ENCODE results near the gene ADCY5. TPM values are rescaled to one million over a fixed set of nuclear protein-coding genes. Genes with fewer than 3 reads are reported as not detected.

The ADCY5 gene
- total and polyA plus RNA-seq, 2 experiments from 2014 or later, result 3.1 to 4.7 TPM

DNA sequence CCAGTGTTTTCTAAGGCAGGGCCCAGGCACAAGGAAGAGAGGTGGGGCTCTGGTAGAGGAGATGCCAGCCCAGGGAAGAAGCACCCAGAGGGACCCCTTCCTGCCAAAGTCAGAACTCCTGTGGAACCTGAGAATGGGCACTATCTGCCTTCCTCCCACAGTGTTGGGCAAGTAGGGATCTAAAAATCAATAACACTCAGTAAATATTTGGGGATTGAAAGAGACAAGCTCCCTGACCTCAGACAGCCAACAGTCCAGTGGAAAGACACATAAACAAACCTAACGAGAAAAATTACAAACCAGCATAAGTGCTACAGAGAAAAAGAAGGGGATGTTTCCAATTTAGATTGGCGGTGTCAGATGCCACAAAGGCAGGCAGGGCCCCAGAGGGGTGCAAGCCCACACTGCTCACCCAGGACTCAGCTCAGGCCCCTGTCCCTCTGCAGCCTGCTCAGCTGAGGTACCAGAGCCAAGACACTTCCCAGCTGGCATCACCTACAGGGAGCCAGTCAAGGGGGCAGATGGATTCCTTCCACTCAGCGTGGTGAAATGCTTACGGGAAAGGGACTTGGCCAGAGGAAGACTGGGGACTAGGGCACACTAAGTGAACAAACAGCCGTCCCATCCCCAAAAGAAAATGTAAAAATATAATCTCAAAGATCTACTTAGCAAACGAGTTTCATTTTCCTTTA lies 15.9 kb downstream of the ADCY5 start:
- H3K27ac ChIP-seq, result no peak overlapping the region
- H3K36me3 ChIP-seq (replicated peaks; ENCODE audit: insufficient read depth, low read depth), result no peaks in the 10 kb centered on the region
- H3K4me3 ChIP-seq, result no peak overlapping the region
- 78% methylated on average over 6 of the region's 6 CpGs for WGBS (ENCODE audit: low lambda C conversion rate, missing lambda C conversion rate)
- H3K27me3 ChIP-seq, result peaks cover 4% of the 10 kb centered on the region
- H3K9me2 ChIP-seq (replicated peaks; ENCODE audit: insufficient read depth), result no peaks in the 10 kb centered on the region
- no peak overlapping the region for H3K4me2 ChIP-seq
- H3K9me3 ChIP-seq (ENCODE audit: low read depth), result no peaks in the 10 kb centered on the region
- no peaks in the 10 kb centered on the region for H3K79me2 ChIP-seq
- H4K20me1 ChIP-seq (ENCODE audit: insufficient read depth, poor library complexity, severe bottlenecking), result no peaks in the 10 kb centered on the region
- H2AFZ ChIP-seq, result no peak overlapping the region
- peaks cover 15% of the 10 kb centered on the region for H3K4me1 ChIP-seq (ENCODE audit: insufficient read depth)
- no peak for TF ChIP-seq CTCF (IDR thresholded peaks at IDR 0.05; ENCODE audit: poor library complexity)
- TF ChIP-seq EZH2 (IDR thresholded peaks at IDR 0.05; ENCODE audit: borderline replicate concordance), result no peak
- TF ChIP-seq EZH2phosphoT487 (IDR thresholded peaks at IDR 0.05; ENCODE audit: low read depth, severe bottlenecking, unreplicated experiment), result no peak
- DNase-seq (ENCODE audit: low spot score), result no peak

GRCh38 chr3:123431658-123432324 lies 17.1 kb downstream of the ADCY5 start:
- Histone ChIP-seq H3K9me3 (ENCODE audit: low read depth) (no peaks in the 10 kb centered on the region), H4K20me1 (ENCODE audit: insufficient read depth, poor library complexity, severe bottlenecking) (no peaks in the 10 kb centered on the region), H3K4me2 (peak overlapping the region; percentile 27), H3K27ac (peak overlapping the region; percentile 25), H3K4me1 (ENCODE audit: insufficient read depth) (peaks cover 15% of the 10 kb centered on the region), H3K79me2 (no peaks in the 10 kb centered on the region), H3K9me2 (replicated peaks; ENCODE audit: insufficient read depth) (no peaks in the 10 kb centered on the region), H3K4me3 (no peak overlapping the region), H2AFZ (no peak overlapping the region), H3K36me3 (replicated peaks; ENCODE audit: insufficient read depth, low read depth) (no peaks in the 10 kb centered on the region), H3K27me3 (no peaks in the 10 kb centered on the region)
- DNase-seq (ENCODE audit: low spot score), result no peak
- WGBS (ENCODE audit: low lambda C conversion rate, missing lambda C conversion rate), result 61% methylated on average over 10 of the region's 10 CpGs
- no peak for TF ChIP-seq CTCF (IDR thresholded peaks at IDR 0.05; ENCODE audit: poor library complexity)
- TF ChIP-seq EZH2phosphoT487 (IDR thresholded peaks at IDR 0.05; ENCODE audit: low read depth, severe bottlenecking, unreplicated experiment), result no peak
- TF ChIP-seq EZH2 (IDR thresholded peaks at IDR 0.05; ENCODE audit: borderline replicate concordance), result no peak

DNA sequence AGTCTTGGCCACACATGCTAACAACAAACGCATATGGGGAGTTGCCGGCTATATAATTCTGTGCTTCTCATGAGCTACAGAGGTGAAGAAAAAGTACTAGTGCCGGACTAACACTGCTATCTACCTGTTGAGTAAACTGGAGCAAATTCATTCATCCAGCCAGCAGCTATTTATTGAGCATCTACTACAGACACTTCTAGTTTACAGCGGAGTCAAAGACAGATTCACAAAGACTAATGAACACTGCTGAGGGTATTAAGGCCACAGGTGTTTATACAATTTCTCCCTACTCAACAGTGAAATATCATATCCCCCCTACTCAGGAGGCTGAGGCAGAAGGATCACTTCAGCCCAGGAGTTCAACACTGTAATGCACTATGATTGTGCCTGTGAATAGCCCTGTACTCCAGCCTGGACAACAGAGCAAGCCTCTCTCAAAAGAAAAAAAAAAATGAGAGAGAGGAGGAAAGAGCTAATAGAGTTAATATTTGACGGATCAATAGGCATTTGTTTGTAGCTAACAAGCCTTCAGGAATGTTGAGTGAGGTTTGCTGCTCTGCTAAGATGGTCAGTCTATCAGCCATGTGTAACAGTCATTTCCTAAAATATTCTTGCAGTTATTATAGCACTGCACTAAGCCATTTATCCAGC lies 17.8 kb downstream of the ADCY5 start:
- Histone ChIP-seq H3K4me3 (no peak overlapping the region), H2AFZ (no peak overlapping the region), H3K79me2 (no peaks in the 10 kb centered on the region), H4K20me1 (ENCODE audit: insufficient read depth, poor library complexity, severe bottlenecking) (no peaks in the 10 kb centered on the region), H3K36me3 (replicated peaks; ENCODE audit: insufficient read depth, low read depth) (no peaks in the 10 kb centered on the region), H3K27me3 (no peaks in the 10 kb centered on the region), H3K4me2 (no peak overlapping the region), H3K9me2 (replicated peaks; ENCODE audit: insufficient read depth) (no peaks in the 10 kb centered on the region), H3K9me3 (ENCODE audit: low read depth) (no peaks in the 10 kb centered on the region), H3K4me1 (ENCODE audit: insufficient read depth) (peaks cover 15% of the 10 kb centered on the region), H3K27ac (no peak overlapping the region)
- WGBS (ENCODE audit: low lambda C conversion rate, missing lambda C conversion rate), result 84% methylated on average over 5 of the region's 5 CpGs
- DNase-seq (ENCODE audit: low spot score), result no peak
- TF ChIP-seq CTCF (IDR thresholded peaks at IDR 0.05; ENCODE audit: poor library complexity) (no peak), EZH2 (IDR thresholded peaks at IDR 0.05; ENCODE audit: borderline replicate concordance) (no peak), EZH2phosphoT487 (IDR thresholded peaks at IDR 0.05; ENCODE audit: low read depth, severe bottlenecking, unreplicated experiment) (no peak)
